Measurements from ENCODE around the gene RPS6KA3. TPM values are rescaled to one million over a fixed set of nuclear protein-coding genes. Genes with fewer than 3 reads are reported as not detected.

RPS6KA3 gene
- total RNA-seq, 1 experiment from 2014 or later = 9.2 TPM

- peaks cover 5% of the 10 kb centered on the region; the same call in 1 of the 2 replicates for H3K27me3 ChIP-seq (ENCODE audit: insufficient read depth, low read length)
- peaks cover 0 to 8% of the 10 kb centered on the region in 2 experiments; a peak in 2 of 4 replicates for H3K4me1 Mint-ChIP-seq
- peak; percentile 31 for DNase-seq
- H2BK5ac ChIP-seq (ENCODE audit: insufficient read length, low read length) = no peak within 1 kb of the TSS
- peak within 1 kb of the TSS; percentile 34 for H3K4me2 ChIP-seq (ENCODE audit: insufficient read depth, insufficient read length, low read length)
- no peak within 1 kb of the TSS for H3K27ac Mint-ChIP-seq
- no peaks in the 10 kb centered on the region for H3K4me1 ChIP-seq (ENCODE audit: insufficient read depth, low read length)
- no peak for TF ChIP-seq CTCF (conservative IDR thresholded peaks at IDR 0.05)
- H3K4ac ChIP-seq (ENCODE audit: low read depth, low read length) = no peak within 1 kb of the TSS
- H3K9ac ChIP-seq (ENCODE audit: extremely low read depth, insufficient read length, low read length) = no peak within 1 kb of the TSS
- H3K79me1 ChIP-seq (ENCODE audit: insufficient read depth, low read depth, low read length, poor library complexity, severe bottlenecking) = no peaks in the 10 kb centered on the region
- no peak within 1 kb of the TSS for H3T11ph ChIP-seq (ENCODE audit: low read length)
- no peak within 1 kb of the TSS for H4K5ac ChIP-seq (ENCODE audit: insufficient read length, low read depth, low read length)
- H2BK12ac ChIP-seq (ENCODE audit: insufficient read length, low read depth, low read length) = no peak within 1 kb of the TSS
- H2BK120ac ChIP-seq (ENCODE audit: low read depth, low read length, poor library complexity, severe bottlenecking) = no peak within 1 kb of the TSS
- WGBS (ENCODE audit: extremely low coverage, insufficient read length, low lambda C conversion rate) = no CpG with 5 or more reads among the region's 91 CpGs
- H2AFZ ChIP-seq (ENCODE audit: low read length) = no peak within 1 kb of the TSS
- H2AK5ac ChIP-seq (ENCODE audit: insufficient read length, low read length) = no peak within 1 kb of the TSS
- H4K8ac ChIP-seq (replicated peaks; ENCODE audit: insufficient read length, low read depth, low read length) = no peak within 1 kb of the TSS
- H4K20me1 ChIP-seq (ENCODE audit: control insufficient read depth, insufficient read depth, insufficient read length) = no peaks in the 10 kb centered on the region
- H3K27ac ChIP-seq (ENCODE audit: insufficient read length, low read depth, low read length) = no peak within 1 kb of the TSS
- no peaks in the 10 kb centered on the region for H3K79me2 ChIP-seq (ENCODE audit: insufficient read depth, low read length)
- H2BK15ac ChIP-seq (ENCODE audit: low read depth, low read length) = no peak within 1 kb of the TSS
- H3K9me3 ChIP-seq (ENCODE audit: control insufficient read depth, low read depth, low read length) = peaks cover 7% of the 10 kb centered on the region
- no peak within 1 kb of the TSS for H2BK20ac ChIP-seq (ENCODE audit: low read depth, low read length, poor library complexity, severe bottlenecking)
- no peak within 1 kb of the TSS for H3K18ac ChIP-seq (ENCODE audit: insufficient read length, low read depth, low read length)
- no peaks in the 10 kb centered on the region for H3K23me2 ChIP-seq (ENCODE audit: insufficient read length, low read depth, low read length, poor library complexity, severe bottlenecking)
- peaks cover 43% of the 10 kb centered on the region for H3K27me3 Mint-ChIP-seq (ENCODE audit: low read depth)
- H3K23ac ChIP-seq (ENCODE audit: insufficient read length, low read depth, low read length) = no peak within 1 kb of the TSS
- peak within 1 kb of the TSS; percentile 56 to 79 for H3K4me3 Mint-ChIP-seq
- no peak within 1 kb of the TSS for H3K56ac ChIP-seq (ENCODE audit: insufficient read length, low read depth, low read length)
- peaks cover 55 to 66% of the 10 kb centered on the region in 2 experiments for H3K9me3 Mint-ChIP-seq
- H3K14ac ChIP-seq (ENCODE audit: insufficient read depth, low read length) = no peak within 1 kb of the TSS
- no peak within 1 kb of the TSS for H4K91ac ChIP-seq (ENCODE audit: insufficient read length, low read depth, low read length)
- peaks cover 0 to 10% (median 5%) of the 10 kb centered on the region in 3 experiments; a peak in 3 of 7 replicates for H3K36me3 Mint-ChIP-seq (ENCODE audit: insufficient read depth in 1 of 3, low read depth in 3 of 3)
Observed at GRCh38 chrX:20116577-20117240, 150.0 kb downstream of the RPS6KA3 start, which contains the start of gene MAP7D2. TSS of gene MAP7D2 (minus strand) at chrX:20116907. CDS start at chrX:20116879, 28 bp downstream.
